ENCODE measurements around the gene KIF6. TPM values are rescaled to one million over a fixed set of nuclear protein-coding genes. Genes with fewer than 3 reads are reported as not detected.

KIF6 gene, protein sequence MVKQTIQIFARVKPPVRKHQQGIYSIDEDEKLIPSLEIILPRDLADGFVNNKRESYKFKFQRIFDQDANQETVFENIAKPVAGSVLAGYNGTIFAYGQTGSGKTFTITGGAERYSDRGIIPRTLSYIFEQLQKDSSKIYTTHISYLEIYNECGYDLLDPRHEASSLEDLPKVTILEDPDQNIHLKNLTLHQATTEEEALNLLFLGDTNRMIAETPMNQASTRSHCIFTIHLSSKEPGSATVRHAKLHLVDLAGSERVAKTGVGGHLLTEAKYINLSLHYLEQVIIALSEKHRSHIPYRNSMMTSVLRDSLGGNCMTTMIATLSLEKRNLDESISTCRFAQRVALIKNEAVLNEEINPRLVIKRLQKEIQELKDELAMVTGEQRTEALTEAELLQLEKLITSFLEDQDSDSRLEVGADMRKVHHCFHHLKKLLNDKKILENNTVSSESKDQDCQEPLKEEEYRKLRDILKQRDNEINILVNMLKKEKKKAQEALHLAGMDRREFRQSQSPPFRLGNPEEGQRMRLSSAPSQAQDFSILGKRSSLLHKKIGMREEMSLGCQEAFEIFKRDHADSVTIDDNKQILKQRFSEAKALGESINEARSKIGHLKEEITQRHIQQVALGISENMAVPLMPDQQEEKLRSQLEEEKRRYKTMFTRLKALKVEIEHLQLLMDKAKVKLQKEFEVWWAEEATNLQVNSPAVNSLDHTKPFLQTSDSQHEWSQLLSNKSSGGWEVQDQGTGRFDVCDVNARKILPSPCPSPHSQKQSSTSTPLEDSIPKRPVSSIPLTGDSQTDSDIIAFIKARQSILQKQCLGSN
- not detected in 2 replicates for total RNA-seq (2014; rRNA removed; shearing (Covaris generic); ENCODE audit: low replicate concordance)

DNA sequence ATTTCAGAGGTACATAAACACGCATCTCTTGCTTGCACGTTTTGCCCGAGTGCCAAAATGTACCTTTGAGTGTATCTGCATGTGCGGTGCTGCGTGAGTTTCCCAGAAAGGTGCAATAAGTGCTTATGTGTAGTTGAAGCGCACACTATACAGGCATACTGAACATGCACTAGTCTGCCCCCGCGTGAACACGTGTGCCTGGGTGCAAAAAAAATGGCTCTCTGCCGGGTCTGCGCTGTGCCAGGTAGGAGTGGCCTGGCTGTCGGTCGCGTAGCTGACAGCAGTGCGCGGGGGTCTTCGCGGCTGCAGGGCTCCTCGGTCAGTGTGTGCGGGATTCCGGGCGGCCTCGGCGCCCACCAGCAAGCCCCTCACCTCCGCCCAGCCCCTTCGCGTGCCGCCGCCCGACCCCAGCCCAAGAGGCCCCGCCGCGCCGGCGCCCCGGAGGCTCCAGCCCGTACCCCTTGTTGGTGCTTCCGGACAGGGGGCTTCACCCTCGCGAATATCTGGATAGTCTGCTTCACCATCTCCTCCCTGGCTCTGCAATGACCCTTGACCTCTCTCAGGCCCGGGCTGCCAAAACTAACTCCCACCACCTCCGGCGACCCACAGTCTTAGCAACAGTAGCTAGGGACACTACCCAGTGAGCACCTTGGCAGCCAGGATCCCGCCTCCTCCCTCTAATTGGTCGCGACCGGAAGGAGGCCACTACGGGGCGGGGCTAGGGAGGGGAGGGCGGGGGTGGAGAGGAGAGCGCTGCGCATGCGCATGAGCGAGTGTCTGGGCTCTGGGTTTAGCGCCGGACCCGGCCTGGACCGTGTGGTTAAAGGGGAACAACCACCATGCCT is at the start of gene KIF6:
Gene KIF6 (minus strand): TSS at position 622 of the 845 bp plus-strand sequence. CDS start 98 bp downstream, at position 524.
- DNase-seq (ENCODE audit: low read depth), result peak; percentile 78
- in situ Hi-C loops (cut with HindIII; ENCODE audit: low pct_unique_long_range_greater_than_20kb, low sequenced_read_pairs), result no loop called here

DNA sequence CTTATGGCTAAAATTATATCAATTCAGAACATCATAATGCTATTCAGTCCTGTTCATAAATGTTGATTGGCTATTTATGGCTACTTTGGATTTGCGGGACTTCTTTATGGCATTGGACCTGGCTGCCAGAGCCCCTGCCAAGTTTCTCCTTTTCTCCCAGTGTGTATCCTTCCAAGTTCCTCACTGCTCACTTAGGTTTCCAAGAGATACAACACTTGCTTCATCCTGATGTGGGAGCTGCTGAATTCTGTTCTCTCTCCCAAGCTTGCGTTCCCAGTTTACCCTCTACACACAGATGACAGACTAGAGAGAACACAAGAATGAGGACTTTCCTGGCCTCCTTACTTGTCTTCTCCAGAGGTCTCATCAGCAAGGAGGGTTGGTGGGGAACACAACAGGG is 48.6 kb upstream of the KIF6 start:
- in situ Hi-C loops (cut with HindIII; ENCODE audit: low pct_unique_long_range_greater_than_20kb, low sequenced_read_pairs), result no loop called here
- DNase-seq (ENCODE audit: low read depth), result no peak

DNA sequence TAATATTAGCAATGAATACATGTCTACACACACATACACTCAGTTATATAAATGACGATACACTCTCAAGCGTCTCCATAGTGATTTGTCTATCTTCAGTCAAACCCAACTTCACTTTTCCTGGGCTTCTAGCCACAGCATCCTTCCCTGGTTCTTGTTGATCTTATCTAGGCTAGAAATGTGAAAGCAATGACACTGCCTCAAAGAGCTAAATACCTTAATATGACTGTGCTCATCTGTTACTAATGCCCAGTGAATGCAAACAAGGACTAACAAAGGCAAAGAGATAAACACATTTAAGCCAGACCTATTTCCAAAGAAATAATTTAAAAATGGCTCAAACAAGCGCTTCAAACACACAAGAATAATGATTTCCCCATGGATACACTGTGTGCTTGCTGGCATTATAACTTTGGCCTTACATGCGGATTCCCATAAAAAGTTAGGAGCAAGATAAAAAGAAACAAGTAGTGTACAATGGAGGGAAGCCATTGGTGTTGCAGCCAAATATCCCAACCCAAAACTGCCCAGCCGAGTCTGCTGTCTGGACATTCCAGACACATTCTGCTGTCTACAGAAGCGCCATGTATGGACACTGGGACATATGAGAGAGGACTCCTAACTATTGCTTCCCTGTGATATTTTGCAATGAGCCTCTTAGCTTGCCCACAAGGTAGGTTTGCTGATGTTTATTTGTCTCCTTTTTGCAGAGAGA is 47.5 kb upstream of the KIF6 start:
- in situ Hi-C loops (cut with HindIII; ENCODE audit: low pct_unique_long_range_greater_than_20kb, low sequenced_read_pairs), result no loop called here
- DNase-seq (ENCODE audit: low read depth), result no peak

DNA sequence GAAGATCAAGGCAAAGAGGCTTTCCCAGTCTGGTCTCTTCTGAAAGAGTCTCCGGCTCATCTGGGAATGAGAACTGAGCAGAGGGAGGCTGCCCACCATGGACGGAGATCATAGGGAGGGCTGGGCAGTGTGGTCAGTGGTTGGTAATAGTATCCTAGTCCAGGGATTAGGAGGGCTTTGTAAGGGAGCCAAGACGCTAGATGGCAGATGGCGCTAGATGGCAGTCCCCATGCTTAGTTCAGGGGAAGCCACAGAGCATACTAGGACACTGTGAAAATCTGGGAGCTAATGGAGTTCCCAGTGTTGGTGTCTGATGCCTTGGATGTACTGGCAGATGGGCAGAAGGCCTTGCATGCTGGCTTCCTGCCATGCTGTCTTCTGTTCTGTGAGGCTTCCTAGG is 45.2 kb upstream of the KIF6 start:
- no peak for DNase-seq (ENCODE audit: low read depth)
- in situ Hi-C loops (cut with HindIII; ENCODE audit: low pct_unique_long_range_greater_than_20kb, low sequenced_read_pairs), result no loop called here

DNA sequence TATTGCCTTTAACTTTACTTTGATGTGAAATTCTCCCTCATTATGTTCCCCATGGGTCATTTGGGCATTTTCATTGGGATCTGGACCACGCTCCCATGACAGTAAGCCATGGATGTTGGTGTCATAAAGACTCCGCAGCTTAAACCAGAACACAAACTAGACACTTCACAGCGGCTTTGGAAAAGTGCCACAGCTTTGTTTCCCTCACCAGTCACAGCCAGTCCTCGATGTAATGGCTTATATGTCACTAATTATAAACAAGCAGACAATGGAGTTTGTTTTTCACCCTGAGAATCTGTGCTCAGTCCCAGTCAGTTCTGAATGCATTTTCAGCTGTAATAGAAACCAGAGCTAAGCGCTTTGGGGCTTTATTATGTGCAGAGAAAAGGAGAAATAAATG is 43.8 kb upstream of the KIF6 start:
- no peak for DNase-seq (ENCODE audit: low read depth)
- in situ Hi-C loops (cut with HindIII; ENCODE audit: low pct_unique_long_range_greater_than_20kb, low sequenced_read_pairs), result no loop called here

DNA sequence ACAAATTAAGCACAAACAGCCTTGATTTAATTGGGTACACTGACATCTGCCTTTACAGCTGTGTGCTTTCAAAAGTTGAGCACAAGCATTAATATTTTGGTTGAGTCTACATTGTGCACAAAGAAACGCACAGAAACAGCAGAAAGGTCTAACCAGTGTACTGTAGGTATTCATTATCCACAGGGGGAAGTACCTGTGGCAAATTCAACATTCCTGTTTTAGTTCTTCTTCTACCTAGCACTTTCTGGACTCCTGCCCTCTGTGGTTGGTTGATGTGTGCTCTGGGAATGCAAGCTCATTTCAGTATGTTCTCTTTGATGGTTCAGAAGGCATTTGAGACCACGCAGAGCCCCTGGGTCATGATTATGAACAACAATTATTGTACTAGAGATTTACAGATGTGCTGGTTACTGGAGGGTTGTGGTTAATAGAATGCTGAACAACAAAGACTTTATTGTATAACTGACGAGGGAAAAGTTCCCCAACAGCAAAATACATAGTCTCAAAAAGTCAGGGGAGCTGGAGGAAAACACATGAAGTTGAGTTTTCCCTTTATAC is 40.4 kb upstream of the KIF6 start:
- in situ Hi-C loops (cut with HindIII; ENCODE audit: low pct_unique_long_range_greater_than_20kb, low sequenced_read_pairs), result no loop called here
- no peak for DNase-seq (ENCODE audit: low read depth)

DNA sequence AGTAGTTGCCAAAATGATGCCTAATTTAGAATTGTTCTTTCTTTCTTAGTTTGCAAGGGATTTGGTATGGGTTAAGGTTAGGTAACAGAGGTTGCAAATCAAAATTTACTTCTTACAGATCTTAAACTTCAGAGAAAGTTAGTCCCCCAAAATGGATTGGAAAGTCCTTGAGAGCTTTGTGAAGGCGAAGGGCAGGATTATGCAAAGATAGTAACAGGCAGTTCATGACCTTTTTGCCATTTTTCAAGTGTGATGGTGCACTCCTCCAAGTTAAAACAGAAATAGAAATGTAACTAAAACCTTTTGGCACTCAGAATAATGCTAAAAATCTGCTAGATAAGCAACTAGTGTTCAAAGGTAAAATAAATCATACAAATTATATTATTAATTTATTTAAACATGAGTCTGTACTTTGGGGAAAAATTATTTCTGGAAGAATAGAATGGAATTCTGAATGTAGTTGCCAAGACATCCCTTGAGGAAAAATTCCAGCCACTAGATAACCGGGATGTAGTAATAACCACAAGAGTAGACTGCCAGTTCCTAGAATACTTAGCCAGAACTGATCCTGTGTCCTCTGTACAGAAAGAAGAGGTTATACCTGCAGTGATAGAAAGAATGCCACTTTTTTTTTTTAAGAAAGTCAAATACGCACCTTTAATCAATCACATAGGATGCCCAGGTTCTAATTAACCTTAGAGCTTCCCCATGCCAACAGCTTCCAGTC is 35.2 kb upstream of the KIF6 start:
- no peak for DNase-seq (ENCODE audit: low read depth)
- in situ Hi-C loops (cut with HindIII; ENCODE audit: low pct_unique_long_range_greater_than_20kb, low sequenced_read_pairs), result no loop called here

DNA sequence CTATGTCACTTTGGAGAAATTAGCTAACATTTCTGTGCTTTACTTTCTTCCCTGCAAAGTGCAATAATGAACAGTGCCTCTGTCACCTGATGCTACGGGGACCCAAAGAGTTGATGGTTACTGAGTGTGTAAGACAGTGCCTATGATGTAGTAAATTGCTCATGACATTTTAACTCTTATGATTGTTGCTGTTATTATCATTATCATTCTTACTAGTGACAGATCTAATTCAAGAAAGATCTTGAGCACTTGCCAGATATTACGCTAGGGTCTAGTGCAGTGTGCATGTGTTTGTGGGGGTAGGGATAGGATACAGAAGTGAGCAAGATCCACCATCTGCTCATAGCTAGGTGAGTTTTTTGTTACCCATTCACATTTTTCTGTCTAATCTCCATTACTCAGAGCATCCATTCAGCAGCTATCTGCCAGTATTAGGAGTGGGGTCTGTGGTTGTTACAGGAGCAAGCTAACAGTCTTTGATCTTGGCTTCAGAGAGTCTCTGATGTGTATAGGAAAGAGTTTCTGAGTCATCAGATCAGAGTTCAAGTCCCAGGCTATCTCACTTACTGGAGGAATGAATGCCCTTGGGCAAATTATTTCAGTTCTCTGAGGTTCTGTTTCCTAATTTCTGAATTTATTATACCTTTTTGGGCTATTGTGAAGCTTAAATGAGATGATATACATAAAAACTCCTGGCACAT is 33.8 kb upstream of the KIF6 start:
- in situ Hi-C loops (cut with HindIII; ENCODE audit: low pct_unique_long_range_greater_than_20kb, low sequenced_read_pairs), result no loop called here
- no peak for DNase-seq (ENCODE audit: low read depth)

DNA sequence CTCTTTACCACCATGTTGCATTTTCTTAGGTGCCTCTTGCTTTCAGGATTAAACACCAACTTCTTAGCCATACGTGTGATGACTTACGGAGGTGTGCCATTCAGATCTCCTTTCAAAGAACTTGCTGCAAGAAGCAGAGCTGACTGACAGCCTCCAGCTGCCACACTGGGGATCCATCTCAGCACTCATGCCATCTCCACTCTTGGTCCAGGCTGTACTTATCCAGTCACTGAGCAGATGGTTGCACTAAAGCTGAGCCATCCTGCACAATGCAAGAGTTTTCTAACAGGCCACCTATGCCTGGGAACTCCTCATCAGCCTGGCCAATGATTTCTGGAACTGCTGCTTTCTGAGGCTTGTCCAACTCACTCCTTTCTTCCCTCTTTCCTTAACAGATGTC is 31.4 kb upstream of the KIF6 start:
- in situ Hi-C loops (cut with HindIII; ENCODE audit: low pct_unique_long_range_greater_than_20kb, low sequenced_read_pairs), result no loop called here
- no peak for DNase-seq (ENCODE audit: low read depth)

DNA sequence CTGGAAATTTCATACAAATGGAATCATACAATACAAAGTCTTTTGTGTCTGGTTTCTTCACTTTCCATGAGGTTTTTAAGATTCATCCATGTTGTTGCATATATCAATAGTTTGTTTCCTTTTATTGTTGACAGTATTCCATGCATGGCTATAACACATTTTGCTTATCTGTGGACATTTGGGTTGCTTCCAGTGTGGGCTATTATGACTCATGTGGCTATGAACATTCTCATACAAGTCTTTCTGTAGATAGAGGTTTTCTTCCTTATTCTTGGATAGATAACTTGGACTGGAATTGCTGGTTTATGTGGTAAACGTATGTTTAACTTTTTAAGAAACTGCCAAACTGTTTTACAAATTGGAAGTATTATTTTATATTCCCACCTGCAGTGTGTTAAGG is 30.0 kb upstream of the KIF6 start:
- DNase-seq (ENCODE audit: low read depth), result no peak
- in situ Hi-C loops (cut with HindIII; ENCODE audit: low pct_unique_long_range_greater_than_20kb, low sequenced_read_pairs), result no loop called here

DNA sequence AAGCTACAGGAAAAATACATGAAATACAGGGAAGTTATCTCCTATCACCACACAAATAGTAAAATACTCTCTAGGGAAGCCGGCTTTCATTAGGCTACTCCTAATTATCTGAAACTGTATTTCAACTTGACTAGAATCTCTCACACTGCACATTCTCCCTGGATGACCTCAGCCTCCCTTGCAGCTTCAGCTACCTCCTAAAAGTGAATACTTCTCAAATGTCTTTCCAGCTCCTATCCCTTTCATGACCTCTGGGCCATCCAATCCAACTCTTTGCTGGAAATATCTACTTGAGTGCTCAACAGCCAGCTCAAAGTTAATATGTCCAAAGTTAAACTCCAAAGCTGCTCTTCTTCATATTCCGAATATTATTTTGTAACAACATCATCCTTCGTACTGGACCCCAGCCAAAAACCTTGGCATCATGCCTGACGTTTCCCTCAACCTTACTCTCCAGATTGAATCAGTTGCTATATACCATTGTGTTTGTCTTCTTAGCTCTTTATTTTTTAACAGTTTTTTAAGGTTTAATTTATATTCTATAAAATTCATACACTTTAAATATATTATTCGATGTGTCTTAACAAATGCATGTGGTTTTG is 29.4 kb upstream of the KIF6 start:
- no peak for DNase-seq (ENCODE audit: low read depth)
- in situ Hi-C loops (cut with HindIII; ENCODE audit: low pct_unique_long_range_greater_than_20kb, low sequenced_read_pairs), result no loop called here

DNA sequence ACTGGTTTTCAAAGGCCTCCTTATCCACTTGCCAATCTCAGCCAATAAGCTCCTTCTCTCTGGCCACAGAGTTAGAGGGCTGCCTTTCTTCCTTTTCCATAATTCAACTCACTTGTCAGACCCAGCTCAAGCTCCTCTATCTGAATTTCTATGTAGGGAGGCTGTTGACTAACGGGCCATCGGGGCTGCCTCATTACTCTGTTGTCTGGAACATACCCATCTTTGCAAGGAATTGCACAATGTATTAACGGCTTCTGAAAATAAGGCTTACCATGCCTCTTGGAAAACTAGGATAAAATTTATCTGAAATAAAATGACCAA is 28.5 kb upstream of the KIF6 start:
- DNase-seq (ENCODE audit: low read depth), result no peak
- in situ Hi-C loops (cut with HindIII; ENCODE audit: low pct_unique_long_range_greater_than_20kb, low sequenced_read_pairs), result no loop called here

DNA sequence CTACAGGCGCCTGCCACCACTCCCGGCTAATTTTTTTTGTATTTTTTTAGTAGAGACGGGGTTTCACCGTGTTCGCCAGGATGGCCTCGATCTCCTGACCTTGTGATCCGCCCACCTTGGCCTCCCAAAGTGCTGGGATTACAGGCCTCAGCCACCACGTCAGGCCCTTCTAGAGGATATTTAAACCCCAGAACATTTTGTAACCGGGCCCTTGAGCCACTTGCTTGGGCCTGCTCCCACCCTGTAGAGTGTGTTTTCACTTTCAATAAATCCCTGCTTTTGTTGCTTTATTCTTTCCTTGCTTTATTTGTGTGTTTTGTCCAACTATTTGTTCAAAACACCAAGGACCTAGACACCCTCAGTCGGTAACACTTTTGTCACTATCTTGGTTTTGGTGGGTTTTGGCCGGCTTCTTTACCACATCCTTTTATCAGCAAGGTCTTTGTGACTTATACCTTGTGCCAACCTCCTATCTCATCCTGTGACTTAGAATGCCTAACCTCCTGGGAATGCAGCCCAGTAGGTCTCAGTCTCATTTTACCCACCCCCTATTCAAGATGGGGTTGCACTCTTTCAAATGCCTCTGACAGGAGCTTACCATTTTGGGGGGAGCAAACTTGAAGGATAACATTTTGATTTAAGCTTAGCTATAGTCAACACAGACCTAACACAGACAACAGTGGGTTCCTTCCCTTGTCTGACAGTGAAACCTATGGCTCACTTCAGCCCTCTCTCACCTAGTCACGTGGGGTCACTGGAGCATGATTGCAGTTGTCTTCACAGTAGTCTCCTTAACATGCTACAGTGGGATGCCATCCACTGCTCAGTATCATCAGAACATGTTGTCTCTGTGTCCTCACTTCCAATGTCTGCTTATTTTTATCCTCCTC is 27.9 kb upstream of the KIF6 start:
- DNase-seq (ENCODE audit: low read depth), result no peak
- in situ Hi-C loops (cut with HindIII; ENCODE audit: low pct_unique_long_range_greater_than_20kb, low sequenced_read_pairs), result no loop called here

DNA sequence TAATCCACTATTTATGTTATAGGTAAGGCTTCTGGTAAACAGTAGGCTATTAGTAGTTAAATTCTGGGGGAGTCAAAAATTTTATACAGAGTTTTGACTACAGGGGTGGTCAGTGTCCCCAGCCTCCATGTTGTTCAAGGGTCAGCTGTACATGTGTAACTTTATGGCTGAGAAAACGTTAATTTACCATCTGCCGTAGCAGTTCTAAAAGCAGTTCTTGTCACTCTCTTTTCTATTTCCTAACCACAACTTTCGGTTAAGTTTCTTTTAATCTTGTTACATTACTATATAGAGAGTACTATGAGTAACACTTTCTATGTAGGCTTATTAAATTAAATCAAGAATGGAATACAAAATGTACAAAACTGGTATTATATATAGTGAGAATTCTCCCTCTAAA is 21.6 kb upstream of the KIF6 start:
- in situ Hi-C loops (cut with HindIII; ENCODE audit: low pct_unique_long_range_greater_than_20kb, low sequenced_read_pairs), result no loop called here
- no peak for DNase-seq (ENCODE audit: low read depth)

DNA sequence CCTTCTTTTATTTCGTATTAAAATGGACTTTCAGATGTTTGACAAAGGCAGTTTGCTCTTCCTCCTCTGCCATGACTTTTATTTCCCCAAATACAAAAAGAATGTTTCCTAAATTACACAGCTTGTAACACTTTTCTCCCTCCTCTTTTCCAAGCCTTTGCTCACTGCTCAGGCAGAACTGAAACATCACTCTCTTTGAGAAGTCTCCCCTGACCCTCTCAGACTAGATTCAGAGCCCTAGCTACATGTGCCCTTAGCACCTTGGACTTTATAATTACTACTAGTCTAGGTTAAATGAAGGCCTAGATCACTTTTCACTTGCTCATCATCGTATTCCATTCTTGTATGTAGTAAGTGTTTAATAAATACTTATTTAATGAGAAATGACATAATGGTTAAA is 8.5 kb upstream of the KIF6 start:
- DNase-seq (ENCODE audit: low read depth), result no peak
- in situ Hi-C loops (cut with HindIII; ENCODE audit: low pct_unique_long_range_greater_than_20kb, low sequenced_read_pairs), result no loop called here

DNA sequence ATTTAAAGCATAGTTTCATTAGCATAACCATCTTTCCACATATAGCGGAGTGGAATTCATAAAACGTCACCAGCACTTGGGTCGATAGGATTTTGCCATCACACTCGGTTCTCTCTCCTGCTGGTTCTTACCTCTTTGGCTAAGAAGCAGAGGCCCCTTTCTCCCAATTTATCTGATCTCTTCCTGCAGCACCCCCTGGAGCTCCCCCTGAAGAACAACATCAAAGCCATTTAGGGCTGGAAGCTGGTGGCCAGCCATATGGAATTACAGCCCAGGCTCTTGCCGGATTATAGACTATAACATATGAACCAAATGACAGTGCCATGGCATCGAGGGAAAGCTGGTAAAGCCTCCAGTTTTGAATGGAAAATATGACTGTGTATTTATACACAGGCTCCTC is 6.4 kb upstream of the KIF6 start:
- DNase-seq (ENCODE audit: low read depth), result no peak
- in situ Hi-C loops (cut with HindIII; ENCODE audit: low pct_unique_long_range_greater_than_20kb, low sequenced_read_pairs), result no loop called here

All from Caki2 (cell line).